Gastroesophageal sphincter (tissue), 3 donors: ENCODE measurements around the gene DPM2.

Source experiments
- EP300 ChIP-seq: sonication (generic); formaldehyde crosslinking; IDR thresholded peaks from one replicate; pipeline ENCODE4 v1.6.1; 2017; ENCODE audit warnings: antibody characterized with exemption, mild to moderate bottlenecking
- POLR2A ChIP-seq, 2 donors: fragments of 450-650 bp; IDR thresholded peaks; one replicate each; pipeline ENCODE4 v1.6.1; 2017; ENCODE audit warnings: antibody characterized with exemption in 2 of 2, mild to moderate bottlenecking in 2 of 2, moderate library complexity in 1 of 2
- POLR2AphosphoS5 ChIP-seq: sonication (generic); formaldehyde crosslinking; IDR thresholded peaks from one replicate; pipeline ENCODE4 v1.6.1; 2017; ENCODE audit warnings: antibody characterized with exemption
- TF ChIP-seq, protein P1 (sequence below), 4 experiments: fragments of 200-600 bp in 2 of 4; fragments of 450-650 bp in 2 of 4; sonication (generic) in 1 of 4; IDR thresholded peaks; one replicate each; pipeline ENCODE4 v1.5.1; 2017 to 2019; ENCODE audit warnings: antibody characterized with exemption in 4 of 4, mild to moderate bottlenecking in 2 of 4, moderate library complexity in 2 of 4

DNA sequence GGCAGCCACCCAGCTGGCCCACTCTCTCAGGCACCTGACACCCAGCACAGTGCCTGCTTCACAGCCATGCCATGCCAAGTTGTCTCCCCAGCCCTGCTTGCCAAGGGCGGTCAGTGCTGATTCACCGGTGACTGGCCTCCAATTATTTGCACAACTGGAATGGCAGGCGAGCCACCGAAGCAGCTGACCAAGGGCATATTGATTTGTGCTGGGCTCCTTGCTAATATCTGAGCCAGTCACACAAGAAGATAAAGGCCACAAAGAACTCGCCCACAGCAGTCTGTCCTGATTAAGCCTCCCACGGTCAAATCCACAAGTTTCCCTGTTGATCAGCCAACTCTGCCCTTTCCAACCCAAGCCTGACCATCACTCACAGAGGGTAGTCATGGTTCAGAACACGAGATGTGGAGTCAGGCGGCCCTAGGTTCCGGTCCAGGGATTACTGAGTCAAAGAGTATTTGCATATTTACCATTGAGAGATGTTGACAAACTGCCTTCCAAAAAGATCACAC, 49.5 kb upstream of the DPM2 start:
- TF ChIP-seq POLR2A (IDR thresholded peaks at IDR 0.05), result no peak
- TF ChIP-seq, protein P1, sequence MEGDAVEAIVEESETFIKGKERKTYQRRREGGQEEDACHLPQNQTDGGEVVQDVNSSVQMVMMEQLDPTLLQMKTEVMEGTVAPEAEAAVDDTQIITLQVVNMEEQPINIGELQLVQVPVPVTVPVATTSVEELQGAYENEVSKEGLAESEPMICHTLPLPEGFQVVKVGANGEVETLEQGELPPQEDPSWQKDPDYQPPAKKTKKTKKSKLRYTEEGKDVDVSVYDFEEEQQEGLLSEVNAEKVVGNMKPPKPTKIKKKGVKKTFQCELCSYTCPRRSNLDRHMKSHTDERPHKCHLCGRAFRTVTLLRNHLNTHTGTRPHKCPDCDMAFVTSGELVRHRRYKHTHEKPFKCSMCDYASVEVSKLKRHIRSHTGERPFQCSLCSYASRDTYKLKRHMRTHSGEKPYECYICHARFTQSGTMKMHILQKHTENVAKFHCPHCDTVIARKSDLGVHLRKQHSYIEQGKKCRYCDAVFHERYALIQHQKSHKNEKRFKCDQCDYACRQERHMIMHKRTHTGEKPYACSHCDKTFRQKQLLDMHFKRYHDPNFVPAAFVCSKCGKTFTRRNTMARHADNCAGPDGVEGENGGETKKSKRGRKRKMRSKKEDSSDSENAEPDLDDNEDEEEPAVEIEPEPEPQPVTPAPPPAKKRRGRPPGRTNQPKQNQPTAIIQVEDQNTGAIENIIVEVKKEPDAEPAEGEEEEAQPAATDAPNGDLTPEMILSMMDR (IDR thresholded peaks at IDR 0.05), result no peak
- no peak for TF ChIP-seq POLR2AphosphoS5
- no peak for TF ChIP-seq EP300
